ENCODE results near the gene MYH14. TPM values are rescaled to one million over a fixed set of nuclear protein-coding genes. Genes with fewer than 3 reads are reported as not detected.

MYH14 gene
- total and polyA plus RNA-seq, 2 of the 13 experiments (the other 11 are each of a cell fraction or from before 2014, with no cell fraction given), result 5.5 to 5.8 TPM

GRCh38 chr19:50199259-50199555 lies 4.2 kb upstream of the MYH14 start:
- intact Hi-C loops (cut with micrococcal nuclease; ENCODE audit: unreplicated experiment), result no loop called here
- in situ Hi-C loops (cut with HindIII; ENCODE audit: extremely low pct_ligation_motif_present, low pct_unique_long_range_greater_than_20kb), result no loop called here
- no peak overlapping the region for H3K9ac ChIP-seq (ENCODE audit: insufficient read depth, low read depth, low read length)
- H3K4me1 ChIP-seq (ENCODE audit: insufficient read depth, low read length), result peaks cover 14% of the 10 kb centered on the region
- H2AFZ ChIP-seq (ENCODE audit: low read length), result no peak overlapping the region
- H3K27ac ChIP-seq (ENCODE audit: extremely low read length, insufficient read depth, low read length), result no peak overlapping the region
- H4K20me1 ChIP-seq (ENCODE audit: insufficient read depth, low read length), result no peaks in the 10 kb centered on the region
- H3K4me3 ChIP-seq (replicated peaks in 1 of 3; ENCODE audit: insufficient read depth in 1 of 3, low read depth in 2 of 3, low read length in 3 of 3), result no peak overlapping the region
- H3K4me2 ChIP-seq (ENCODE audit: low read depth, low read length), result no peak overlapping the region
- ChIA-PET CTCF (ENCODE audit: low intra/inter-chr PET ratio, low total read pairs) (no interaction called here), POLR2A (no interaction called here)
- no TSS peak for BruUV-seq (replicated peaks)
- peaks cover 0 to 4% of the 10 kb centered on the region in 2 experiments; a peak in 3 of 5 replicates for H3K27me3 ChIP-seq (ENCODE audit: control insufficient read depth in 1 of 2, insufficient read depth in 2 of 2, low read length in 2 of 2)
- DNase-seq (ENCODE audit: low spot score) (no peak), FAIRE-seq (no peak), ATAC-seq (no peak)
- no peaks in the 10 kb centered on the region for H3K9me3 ChIP-seq (ENCODE audit: low read length)
- no peaks in the 10 kb centered on the region for H3K36me3 ChIP-seq (replicated peaks in 1 of 2; ENCODE audit: control insufficient read depth in 1 of 2, insufficient read depth in 2 of 2, low read length in 2 of 2)
- 4% methylated on average over 5 of the region's 5 CpGs for WGBS (ENCODE audit: low lambda C conversion rate)
- H3K79me2 ChIP-seq (ENCODE audit: insufficient read depth, low read length), result no peaks in the 10 kb centered on the region
- no peak for TF ChIP-seq GLMP (CRISPR knock-in tag; IDR thresholded peaks at IDR 0.05; ENCODE audit: borderline replicate concordance)
- no peak for TF ChIP-seq ZNF446 (CRISPR knock-in tag; IDR thresholded peaks at IDR 0.05)
- no peak for TF ChIP-seq FOSL1 (CRISPR knock-in tag; IDR thresholded peaks at IDR 0.05; ENCODE audit: borderline replicate concordance)
- no peak for TF ChIP-seq PRMT3 (CRISPR knock-in tag; IDR thresholded peaks at IDR 0.05; ENCODE audit: borderline replicate concordance, low read depth)
- TF ChIP-seq ZBED4 (CRISPR knock-in tag; IDR thresholded peaks at IDR 0.05; ENCODE audit: borderline replicate concordance), result no peak
- no peak for TF ChIP-seq ZNF615 (CRISPR knock-in tag; IDR thresholded peaks at IDR 0.05; ENCODE audit: borderline replicate concordance)
- TF ChIP-seq FOXK1 (CRISPR knock-in tag; IDR thresholded peaks at IDR 0.05; ENCODE audit: borderline replicate concordance, low read depth), result no peak
- TF ChIP-seq ZBTB4 (CRISPR knock-in tag; IDR thresholded peaks at IDR 0.05; ENCODE audit: borderline replicate concordance), result no peak
